DMS53 (cell line): ENCODE results near the gene PRRC2B.
"Not testable (repeated sequence)": the region's sequence is repeated elsewhere in the genome, so short reads cannot be mapped to it uniquely, and the experiment has no call there.

Experiments
- DNase-seq: peaks from one replicate; lab custom pipeline; 2025; lab: John Stamatoyannopoulos, UW

PRRC2B gene

DNA sequence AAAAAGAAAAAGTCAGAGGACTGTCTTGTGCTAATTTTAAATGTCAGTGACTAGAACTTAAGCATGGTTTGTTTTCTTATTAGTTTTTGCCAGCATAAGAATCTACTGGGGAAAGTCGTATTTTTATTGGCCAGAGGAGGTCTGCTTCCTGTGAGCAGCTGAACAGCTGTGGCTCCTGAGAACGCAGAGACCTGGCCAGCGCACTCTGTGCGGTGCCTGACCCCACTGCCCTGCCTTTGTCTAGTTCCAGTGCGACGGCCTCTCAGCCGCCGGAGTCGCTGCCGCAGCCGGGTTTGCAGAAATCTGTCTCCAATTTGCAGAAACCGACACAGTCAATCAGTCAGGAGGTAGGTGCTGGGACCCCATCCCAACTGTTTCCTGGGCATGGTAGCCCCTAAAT lies 42.5 kb downstream of the PRRC2B start:
- no peak for DNase-seq

DNA sequence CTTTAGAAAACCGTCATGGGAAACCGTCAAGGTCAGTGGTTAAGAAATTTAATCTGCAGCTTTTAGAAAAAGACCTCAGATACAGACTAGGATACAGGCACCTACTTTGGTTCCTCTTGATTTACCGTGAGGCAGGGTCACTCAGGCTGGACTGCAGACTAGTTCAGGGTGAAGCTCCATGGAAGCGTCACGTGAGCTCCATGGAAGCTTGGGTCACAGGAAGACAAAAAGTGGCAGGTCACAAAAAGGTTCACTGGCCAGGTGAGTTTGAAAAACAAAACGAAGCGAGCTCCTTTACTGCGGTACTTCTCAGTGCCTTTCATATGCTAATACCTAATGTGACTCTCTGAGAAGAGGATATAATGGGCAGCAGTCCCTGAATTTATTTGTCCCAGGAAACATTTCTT lies 43.0 kb downstream of the PRRC2B start:
- no peak for DNase-seq

DNA sequence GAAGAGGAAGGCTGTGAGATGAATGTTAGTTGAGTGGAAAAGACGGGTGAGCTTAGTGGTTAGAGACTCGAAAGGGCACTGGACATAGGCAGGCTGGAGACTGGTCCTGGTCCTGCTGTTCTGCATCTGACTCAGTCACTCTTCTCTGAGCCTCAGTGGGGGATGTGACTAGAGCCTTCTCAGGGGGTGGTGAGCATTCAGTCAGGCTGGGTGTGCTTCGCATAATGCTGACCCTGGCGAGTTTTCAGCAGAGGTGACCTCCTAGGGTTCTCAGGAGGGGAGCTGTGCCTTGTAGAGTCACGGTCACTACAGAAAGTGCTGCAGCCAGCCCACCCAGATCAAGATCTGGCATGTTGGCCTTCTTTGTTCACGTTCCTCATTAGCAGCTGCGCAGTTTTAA lies 44.3 kb downstream of the PRRC2B start:
- DNase-seq = no peak

DNA sequence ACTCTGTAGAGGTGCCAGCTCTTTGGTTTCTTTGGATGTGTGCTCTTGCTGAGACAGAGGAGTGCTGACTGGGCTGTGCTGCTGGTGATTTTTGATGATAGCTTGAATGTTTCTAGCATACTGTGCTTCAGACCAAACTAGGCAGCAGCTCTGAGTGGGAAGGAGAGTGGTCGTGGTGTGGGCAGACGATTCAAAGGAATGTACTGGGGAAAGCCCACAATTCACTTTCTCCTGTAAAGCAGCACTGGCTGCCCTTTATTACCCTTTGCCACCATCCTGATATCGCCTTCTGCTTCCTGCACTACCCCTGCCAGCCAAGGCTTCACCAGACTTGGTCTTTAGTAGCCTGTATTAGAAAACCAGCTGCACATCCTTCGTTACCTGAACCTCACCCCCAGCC lies 45.3 kb downstream of the PRRC2B start:
- DNase-seq = no peak

DNA sequence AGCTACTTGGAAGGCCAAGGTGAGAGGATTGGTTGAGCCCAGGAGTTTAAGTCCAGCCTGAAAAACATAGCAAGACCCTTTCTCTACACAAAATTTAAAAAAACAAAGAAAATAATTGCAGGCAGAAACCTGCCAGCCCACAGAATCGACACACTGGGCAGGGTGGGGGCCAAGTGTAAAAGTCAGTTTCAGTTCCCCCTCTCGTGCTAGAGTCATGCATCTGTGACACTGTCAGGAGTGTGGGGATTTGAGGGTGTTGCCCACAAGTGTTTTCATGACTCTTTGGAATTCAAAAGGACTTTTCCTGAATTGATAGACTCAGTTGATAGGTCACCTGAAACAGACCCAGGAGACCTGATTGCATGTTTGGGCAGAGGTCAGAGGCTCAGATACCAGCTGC lies 47.6 kb downstream of the PRRC2B start:
- DNase-seq = no peak

DNA sequence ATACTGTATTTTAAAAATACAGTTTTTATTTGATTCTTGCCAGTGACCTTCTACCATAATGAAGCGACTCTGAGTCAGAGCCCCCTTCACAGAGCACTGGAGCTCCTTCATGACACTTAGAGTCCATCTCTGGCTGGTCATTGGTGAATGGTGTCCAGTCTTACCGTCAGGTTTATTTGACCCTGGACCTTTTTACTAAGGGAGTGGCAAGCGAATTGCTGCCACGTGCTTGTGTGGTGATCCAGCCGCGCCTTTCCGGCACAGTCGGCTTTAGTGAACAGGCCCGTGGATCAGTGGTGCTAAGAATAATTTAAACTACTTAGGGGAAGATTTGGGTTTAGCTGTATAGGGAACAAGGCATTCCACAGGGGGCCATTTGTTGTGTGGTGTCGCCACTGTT lies 48.5 kb downstream of the PRRC2B start:
- no peak for DNase-seq

DNA sequence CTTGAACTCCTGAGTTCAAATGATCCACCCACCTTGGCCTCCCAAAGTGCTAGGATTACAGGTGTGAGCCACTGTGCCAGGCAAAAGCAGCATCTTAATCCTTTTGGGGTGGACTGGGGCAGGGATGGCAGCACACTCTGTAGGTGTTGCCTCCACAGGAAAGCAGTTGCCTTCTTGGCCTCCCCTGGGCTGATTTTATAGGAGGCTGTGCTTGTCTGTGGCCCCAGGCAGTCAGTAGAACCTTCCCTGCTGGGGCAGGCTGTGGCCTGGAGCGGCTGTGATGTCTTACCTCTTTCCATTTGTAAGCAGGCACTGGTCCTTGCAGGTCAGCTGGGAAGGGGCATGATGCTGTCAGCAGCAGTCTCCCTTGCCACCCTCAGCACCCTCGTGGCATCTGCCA lies 49.8 kb downstream of the PRRC2B start:
- no peak for DNase-seq

DNA sequence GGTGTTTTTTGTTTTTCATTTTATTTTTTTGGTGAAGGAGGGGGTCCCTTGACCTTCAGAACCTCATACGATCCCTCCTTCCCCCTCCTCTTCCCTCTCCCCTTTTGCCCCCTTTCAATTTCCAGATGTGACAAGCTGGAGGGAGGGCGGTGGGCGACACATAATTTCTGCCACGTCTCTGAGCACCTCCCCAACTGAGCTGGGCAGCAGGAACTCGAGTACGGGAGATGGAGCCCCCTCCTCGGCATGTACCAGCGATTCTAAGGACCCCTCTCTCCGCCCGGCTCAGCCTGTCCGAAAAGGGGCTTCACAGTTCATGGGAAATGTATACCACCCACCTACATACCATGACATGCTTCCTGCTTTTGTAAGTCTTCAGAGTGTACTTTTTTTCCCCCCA lies 52.4 kb downstream of the PRRC2B start:
- no peak for DNase-seq

DNA sequence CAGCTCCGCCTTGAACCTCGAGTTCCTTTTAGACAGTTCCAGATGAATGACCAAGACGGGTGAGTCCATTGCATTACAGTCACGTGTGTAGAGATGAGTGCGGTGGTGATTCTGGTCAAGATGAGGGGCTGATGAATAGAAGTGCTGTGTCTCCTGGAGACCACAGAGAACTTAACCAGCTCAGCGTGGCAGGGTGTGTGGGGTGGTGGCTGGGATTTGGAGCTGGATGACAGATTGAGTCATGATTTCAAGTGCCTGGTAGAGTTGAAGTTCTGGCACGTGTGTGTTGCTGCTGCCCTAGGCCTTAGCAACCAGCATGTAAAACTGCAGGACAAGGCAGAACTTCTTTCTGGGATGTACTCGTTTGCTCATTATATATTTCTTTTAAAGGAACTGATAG lies 53.3 kb downstream of the PRRC2B start:
- DNase-seq = peak; percentile 29

DNA sequence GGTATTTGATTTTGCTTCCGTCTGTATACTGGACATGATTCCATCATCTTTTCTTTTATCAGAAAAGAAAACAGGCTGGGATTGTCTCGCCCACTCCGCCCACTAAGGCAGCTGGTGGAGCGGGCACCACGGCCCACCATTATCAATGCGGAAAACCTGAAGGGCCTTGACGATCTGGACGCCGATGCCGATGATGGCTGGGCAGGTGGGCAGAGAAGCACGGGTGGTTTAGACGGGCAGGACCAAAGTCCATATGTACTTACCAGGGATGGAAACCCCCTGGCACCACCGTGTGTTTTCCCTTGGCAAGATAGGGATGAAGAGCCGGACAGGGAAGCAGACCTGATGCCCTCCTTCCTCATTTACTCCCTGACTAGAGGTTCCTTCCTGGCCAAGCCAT lies 53.7 kb downstream of the PRRC2B start:
- no peak for DNase-seq

DNA sequence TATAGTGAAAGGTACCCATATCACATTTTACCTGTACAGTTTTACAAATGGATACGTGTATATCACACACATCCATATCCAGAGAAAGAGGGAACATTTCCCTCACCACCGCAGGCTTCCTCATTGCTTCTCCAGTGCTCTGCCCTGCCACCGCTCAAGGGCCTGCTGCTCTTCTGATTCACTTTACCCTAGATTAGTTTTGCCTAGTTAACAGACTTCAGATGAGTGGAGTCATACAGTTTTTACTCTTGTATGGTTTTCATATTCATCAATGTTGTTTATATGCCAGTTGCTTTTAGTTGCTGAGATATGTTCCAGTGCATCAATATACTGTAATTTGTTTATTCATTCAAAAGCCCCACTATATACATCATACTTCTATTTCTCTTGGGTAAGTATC lies 54.9 kb downstream of the PRRC2B start:
- no peak for DNase-seq

DNA sequence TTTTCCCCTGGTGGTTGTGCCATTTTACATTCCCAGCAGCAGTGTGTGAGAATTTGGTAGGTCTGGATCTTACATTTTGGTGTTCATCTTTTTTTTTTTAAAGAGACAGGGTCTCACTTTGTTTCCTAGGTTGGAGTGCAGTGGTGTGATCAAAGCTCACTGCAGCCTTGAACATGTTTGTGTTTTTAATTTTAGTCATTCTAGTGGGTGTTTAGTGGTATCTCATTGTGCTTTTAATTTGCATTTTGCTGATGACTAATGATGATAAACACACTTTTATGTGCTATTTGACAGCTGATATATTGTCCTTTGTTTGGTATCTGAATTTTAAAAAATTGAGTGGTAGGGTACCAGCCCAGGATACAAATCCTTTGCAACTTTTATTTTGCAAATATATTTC lies 55.4 kb downstream of the PRRC2B start:
- no peak for DNase-seq

DNA sequence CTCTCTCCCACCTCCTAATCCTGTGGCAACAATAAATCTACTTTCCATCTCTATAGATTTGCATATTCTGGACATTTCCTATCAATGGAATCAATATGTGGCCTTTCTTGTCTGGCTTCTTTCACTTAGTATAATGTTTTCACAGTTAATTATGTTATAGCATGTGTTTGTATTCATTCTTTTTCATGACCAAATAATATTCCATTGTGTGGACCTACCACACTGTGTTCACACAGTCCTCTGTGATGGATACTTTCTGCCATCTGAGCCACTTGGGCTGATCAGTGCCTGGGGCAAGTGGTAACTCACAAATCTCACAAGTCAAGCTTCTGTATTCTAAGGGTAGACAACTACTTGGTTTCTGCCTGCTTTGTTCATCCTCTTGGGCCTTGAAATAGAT lies 60.1 kb downstream of the PRRC2B start:
- no peak for DNase-seq

DNA sequence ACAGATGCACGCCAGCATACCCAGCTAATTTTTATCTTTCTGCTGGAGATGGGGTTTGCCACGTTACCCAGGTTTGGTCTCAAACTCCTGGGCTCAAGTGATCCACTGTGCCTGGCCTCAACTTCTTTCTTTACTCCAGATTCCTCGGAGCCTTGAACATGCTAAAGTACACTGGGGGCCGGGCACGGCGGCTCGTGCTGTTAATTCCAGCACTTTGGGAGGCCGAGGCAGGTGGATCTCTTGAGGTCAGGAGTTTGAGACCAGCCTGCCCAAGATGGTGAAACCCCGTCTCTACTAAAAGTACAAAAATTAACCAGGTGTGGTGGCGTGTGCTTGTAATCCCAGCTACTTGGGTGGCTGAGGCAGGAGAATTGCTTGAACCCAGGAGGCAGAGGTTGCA lies 61.8 kb downstream of the PRRC2B start:
- not testable (repeated sequence) for DNase-seq

DNA sequence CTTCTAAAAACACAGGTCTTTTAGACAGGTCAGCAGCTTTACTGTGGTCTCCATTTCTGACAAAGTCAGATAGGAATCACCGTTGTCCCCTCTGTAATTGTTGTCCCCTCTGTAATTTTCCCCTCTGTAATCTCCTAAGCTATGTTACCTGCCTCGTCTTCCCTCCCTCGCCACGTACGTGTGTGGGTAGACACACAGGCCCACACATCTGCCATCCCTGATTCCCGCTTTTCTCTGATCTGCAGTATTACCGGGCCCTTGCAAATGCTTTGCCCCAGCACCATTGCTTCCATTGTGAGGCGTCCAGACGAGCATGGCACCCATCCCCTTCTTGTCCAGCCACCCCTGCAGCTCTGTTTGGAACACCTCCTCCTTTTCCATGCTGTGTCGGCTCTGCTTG lies 63.9 kb downstream of the PRRC2B start:
- DNase-seq = no peak

DNA sequence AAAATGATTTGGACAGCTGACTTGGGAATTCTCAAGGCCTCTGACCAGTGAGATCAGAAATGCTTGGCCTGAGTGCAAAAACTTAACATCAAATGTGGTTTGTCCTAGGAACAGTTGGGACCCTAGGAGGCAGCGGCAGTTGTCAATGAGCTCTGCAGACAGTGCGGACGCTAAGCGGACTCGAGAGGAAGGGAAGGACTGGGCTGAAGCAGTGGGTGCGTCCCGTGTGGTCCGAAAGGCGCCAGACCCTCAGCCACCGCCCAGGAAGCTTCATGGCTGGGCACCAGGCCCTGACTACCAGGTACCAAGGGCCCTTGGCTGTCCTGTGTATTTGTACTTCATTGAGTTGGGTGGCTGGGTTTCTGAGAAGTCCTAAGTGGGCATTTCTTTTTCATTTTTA lies 65.2 kb downstream of the PRRC2B start:
- DNase-seq = no peak

DNA sequence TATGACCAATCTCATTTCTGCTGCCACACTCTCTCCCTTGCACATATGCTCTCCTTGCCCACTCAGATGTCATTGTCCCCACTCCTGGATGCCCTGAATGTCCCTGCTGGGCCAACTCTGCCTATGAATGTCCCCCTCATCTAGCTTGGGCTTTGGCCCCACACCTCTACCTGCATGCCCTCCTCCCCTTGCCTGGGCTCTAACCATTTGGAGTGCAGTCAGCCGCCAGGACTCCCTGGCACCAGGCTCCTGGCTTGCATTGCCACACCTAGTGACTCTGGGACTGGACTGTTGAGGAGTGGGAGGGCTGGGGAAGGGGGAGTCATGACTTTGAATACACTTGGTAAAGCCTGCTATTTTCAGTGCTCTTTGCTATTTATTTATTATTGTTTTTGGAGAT lies 67.3 kb downstream of the PRRC2B start:
- no peak for DNase-seq

DNA sequence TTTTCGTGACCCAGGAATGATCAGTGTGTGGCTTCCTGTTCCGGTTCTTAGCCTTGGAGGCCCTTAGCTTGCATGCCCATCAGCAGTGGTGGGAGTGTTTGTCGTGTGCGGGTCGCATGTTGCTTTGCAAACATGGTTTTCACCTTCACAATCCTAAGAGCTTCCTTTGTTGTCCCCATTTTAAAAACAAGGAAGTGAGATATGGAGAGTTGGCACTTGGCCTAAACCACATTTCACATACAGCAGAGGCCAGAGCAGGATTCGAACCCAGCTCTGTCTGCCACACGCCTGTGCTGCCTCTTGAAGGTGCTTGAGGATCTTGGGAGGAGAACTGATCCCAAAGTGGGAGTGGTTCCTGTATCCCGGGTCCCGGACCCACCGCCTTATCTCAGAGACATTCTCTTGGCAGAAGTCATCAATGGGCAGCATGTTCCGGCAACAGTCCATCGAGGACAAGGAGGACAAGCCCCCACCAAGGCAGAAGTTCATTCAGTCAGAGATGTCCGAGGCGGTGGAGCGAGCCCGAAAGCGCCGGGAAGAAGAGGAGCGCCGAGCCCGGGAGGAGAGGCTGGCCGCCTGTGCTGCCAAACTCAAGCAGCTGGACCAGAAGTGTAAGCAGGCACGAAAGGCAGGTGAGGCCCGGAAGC lies 70.6 kb downstream of the PRRC2B start:
- no peak for DNase-seq

DNA sequence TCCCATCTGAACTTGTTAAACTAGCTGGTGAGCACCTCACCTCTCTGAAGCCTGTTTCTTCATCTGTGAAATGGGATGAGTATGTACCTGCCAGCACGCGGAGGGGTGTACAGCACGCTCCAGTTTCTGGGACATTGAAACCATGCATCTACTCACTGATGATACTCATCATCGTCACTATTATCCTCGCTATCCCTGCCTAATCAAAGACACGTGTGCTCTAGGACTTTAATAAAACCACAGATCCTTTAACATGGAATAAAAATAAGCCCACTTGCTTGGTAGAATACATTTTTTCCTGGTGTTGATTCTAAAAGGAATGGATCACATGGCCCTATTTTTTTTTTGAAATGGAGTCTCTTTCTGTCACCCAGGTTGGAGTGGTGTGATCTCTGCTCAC lies 71.5 kb downstream of the PRRC2B start:
- no peak for DNase-seq

DNA sequence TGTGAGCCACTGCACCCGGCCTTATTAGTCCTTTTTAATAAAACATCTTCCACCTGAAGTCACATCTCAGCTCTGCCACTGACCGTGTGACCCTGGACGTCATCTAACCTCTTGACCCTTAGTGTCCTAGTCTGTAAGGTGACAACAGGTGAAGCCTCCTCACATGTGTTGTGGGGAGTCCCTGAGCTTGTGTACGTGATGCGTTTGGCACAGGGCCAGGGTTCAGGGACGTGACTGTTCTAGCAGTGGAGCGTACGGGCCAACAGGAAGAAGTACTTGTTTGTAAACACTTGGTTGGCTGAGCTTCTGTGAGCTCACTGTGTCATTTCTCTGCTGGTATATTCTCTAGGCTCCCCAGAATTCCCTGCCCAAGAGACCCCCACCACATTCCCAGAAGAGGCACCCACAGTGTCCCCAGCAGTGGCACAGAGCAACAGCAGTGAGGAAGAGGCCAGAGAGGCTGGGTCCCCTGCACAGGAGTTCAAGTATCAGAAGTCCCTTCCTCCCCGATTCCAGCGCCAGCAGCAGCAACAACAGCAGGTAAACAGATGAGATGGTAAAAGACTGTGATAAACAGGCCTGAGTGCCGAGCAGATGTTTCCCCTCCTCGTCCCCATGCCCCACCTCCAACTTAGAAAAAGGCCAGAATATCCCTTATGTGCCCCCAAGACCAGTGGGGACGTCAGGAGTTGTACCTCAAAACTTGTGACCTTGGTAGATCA lies 73.5 kb downstream of the PRRC2B start:
- DNase-seq = no peak

DNA sequence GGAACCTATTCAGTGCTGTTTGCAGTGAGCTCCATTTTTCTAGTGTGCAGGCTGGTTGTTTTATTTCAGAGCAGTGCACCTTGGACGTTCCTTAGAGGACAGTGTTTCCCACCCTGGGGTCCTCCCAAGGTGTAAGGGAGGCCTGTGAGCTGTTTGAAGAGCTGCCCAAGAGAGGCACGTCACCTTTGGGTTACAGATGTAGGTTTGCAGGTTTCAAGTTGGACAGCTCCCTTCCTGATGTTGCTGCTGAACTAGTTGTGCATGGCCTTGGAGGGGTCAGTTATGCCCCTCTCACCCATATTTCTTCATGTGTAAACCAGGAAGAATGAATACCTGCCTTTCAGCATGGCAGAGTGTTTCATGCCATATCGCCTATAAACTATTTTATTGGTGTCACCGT lies 74.1 kb downstream of the PRRC2B start:
- no peak for DNase-seq

DNA sequence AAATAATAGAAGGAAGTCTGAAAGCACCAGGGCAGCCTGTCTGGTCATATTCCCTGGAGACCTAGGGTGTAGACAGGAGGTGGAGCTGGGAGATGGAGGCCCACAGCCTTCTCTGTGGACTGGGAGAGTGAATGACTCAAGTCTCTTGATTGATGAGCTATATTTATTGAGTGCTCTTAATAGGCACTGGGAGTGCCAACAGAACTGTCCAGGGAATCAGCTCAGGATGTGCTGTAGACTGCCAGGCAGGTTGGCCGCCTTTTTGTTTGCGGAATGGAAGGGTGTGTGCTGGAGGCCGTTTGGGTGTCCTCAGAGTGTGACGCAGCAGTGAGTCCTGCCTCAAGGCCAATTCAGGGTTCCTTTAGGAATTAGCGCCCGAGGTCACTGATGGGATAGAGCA lies 75.5 kb downstream of the PRRC2B start:
- DNase-seq = no peak

DNA sequence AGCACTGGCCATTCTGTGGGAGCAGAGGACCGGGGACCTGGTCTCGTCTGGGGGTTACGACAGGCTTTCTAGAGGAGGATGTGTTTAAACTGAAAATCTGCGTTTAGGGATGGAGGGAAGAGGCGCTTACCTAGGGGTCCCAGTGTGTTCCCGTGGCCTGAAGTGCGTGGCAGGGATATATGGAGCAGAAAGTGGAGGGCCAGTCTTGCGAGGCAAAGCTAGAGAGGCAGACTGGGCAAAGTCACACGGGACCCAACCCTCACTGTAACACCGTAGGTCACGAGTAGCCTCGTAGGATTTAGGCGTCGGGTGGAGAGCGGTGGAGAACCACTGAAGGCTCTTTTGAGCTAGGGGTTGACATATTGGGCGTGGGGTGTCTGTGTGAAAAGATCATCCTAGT lies 76.1 kb downstream of the PRRC2B start:
- DNase-seq = no peak

DNA sequence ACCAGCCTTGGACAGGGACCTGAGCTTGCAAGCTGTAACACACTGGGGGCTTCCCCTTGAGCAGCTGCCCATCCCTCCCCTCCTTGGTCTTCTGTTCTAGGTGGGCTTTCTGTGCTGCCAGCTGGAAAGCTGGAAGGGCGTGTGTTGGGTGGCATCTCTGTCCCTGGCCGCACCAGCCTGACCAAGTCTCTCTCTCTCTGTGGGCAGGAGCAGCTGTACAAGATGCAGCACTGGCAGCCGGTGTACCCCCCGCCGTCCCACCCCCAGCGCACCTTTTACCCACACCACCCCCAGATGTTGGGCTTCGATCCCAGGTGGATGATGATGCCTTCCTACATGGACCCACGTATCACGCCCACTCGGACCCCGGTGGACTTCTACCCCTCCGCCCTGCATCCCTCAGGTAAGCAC lies 76.7 kb downstream of the PRRC2B start:
- no peak for DNase-seq
